HepG2 (cell line): ENCODE measurements around the gene ATP9A.

Source experiments
- EZH2 ChIP-seq: conservative IDR thresholded peaks from 2 replicates; pipeline ENCODE4 v1.6.1; 2012; ENCODE audit warnings: mild to moderate bottlenecking, low read depth, low read length, moderate library complexity
- FOXP1 ChIP-seq, 2 experiments: fragments of 450-650 bp in 1 of 2; IDR thresholded peaks; 2 replicates each; pipeline ENCODE4 v1.6.1; 2017 to 2018; ENCODE audit warnings: antibody characterized with exemption in 1 of 2
- KDM1A ChIP-seq: IDR thresholded peaks from 2 replicates; pipeline ENCODE4 v1.6.1; 2016; ENCODE audit warnings: missing compliant biosample characterization
- POGZ ChIP-seq: sonication (generic); formaldehyde crosslinking; IDR thresholded peaks from 2 replicates; pipeline ENCODE4 v1.4.0; 2020; ENCODE audit warnings: mild to moderate bottlenecking, missing genetic modification reagents
- RAD21 ChIP-seq: fragments of 450-650 bp; formaldehyde crosslinking; IDR thresholded peaks from 2 replicates; pipeline ENCODE4 v1.5.0; 2020; ENCODE audit warnings: mild to moderate bottlenecking
- SIN3A ChIP-seq: IDR thresholded peaks from 2 replicates; pipeline ENCODE4 v1.6.1; 2011; ENCODE audit warnings: low read depth, mild to moderate bottlenecking, control low read depth, low read length, borderline replicate concordance
- TF ChIP-seq, protein P1 (sequence below): IDR thresholded peaks from 2 replicates; pipeline ENCODE4 v1.6.1; 2016; ENCODE audit warnings: low read depth, borderline replicate concordance

DNA sequence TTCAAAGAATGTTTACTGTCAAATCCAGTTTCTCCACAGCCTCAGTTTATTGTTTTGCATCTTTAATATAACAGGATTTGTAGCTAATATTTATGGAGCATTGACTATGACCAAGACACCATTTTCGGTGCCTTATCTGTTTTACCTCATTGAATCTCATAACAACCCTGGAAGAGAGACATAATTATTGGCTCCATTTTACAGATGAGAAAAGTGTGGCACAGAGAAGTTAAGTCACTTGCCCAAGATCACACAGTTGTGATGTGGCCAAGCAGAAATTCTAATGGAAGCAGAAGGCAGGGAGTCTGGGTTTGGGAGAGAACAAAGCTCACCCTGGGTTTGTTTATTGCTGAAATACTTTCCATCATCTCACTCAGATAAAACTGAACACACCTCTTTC is 208.1 kb downstream of the ATP9A start:
- TF ChIP-seq POGZ (CRISPR knock-in tag) (no peak), KDM1A (CRISPR knock-in tag) (no peak), EZH2 (no peak), SIN3A (no peak), FOXP1 (IDR thresholded peaks at IDR 0.05) (no peak), FOXP1 (CRISPR knock-in tag; IDR thresholded peaks at IDR 0.05) (no peak), RAD21 (CRISPR knock-in tag) (no peak)
- TF ChIP-seq, protein P1, sequence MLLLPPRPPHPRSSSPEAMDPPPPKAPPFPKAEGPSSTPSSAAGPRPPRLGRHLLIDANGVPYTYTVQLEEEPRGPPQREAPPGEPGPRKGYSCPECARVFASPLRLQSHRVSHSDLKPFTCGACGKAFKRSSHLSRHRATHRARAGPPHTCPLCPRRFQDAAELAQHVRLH (CRISPR knock-in tag): no peak
